ENCODE results near the gene CRIM1.

GRCh38 chr2:36351736-36352349 is 3.7 kb upstream of the CRIM1 start:
- TF ChIP-seq CTCF (IDR thresholded peaks at IDR 0.05) (no peak), POLR2A (IDR thresholded peaks at IDR 0.05) (no peak)

Measured in lower leg skin (tissue), 3 donors.